Measurements from ENCODE around the gene RABGEF1. TPM values are rescaled to one million over a fixed set of nuclear protein-coding genes. Genes with fewer than 3 reads are reported as not detected.
A peak's percentile ranks its signal among the peaks of the same experiment; 100 is the strongest.
"Not testable (repeated sequence)": the region's sequence is repeated elsewhere in the genome, so short reads cannot be mapped to it uniquely, and the experiment has no call there.

Gene RABGEF1
- polyA plus RNA-seq, 4 donors = 29.0 to 39.2 (median 32.7) TPM

DNA sequence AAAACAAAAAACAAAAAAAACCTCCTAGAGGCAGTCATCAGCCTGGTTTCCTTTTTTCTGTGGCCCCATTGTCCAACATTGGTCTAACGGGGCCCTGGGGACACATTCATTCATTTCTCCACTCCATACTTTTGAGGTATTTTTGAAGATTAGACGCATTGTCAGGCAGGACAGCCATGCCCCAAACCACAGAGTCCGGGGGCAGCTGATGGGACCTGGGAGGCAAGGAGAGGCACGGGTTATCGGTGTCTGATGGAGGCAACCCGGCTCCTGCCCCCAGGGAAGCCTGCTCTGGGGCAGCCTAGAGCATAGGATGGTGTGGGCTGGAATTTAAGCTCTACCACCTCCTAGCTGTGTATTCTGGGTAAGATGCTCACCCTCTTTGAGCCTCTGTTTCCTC, 6.5 kb upstream of the RABGEF1 start:
- DNase-seq (ENCODE audit: low read depth in 4 of 4, low spot score in 2 of 4) = no peak

DNA sequence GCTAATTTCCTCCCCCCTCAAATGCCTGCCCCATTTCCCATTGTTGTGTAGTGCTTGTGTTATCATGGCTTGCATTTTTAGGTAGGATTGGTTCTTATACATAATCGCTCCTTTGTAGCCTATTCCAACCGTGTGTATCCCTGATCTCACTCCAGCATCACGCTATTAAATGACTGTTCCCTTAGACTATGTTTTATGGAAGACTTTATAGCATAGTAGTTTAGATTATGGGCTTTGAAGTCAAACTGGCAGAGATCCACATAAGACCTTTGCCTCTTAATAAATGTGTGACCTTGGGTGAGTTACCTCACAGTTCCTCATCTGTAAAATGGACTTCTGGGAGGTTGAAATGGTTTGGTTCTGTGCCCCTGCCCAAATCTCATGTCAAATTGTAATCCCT, 5.4 kb upstream of the RABGEF1 start:
- DNase-seq (ENCODE audit: low read depth in 4 of 4, low spot score in 2 of 4) = no peak

DNA sequence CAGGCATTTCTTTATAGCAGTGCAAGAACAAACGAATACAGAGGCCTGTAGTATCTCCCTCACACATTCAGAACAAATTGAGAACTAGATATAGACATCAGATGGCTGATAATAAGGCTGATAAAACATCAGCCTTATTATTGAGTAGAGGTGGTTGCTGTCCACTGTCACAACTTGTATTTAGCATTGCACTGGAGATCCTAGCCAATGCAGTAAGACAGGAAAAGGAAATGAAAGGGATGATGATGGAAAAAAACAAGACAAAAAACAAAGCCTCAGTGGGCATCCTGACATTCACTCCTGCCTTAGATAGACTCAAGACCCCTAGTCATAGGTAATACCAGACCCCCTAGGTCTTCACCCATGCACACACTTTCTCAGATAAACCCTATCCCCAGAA, 4.7 kb upstream of the RABGEF1 start:
- no peak for DNase-seq (ENCODE audit: low read depth in 4 of 4, low spot score in 2 of 4)

DNA sequence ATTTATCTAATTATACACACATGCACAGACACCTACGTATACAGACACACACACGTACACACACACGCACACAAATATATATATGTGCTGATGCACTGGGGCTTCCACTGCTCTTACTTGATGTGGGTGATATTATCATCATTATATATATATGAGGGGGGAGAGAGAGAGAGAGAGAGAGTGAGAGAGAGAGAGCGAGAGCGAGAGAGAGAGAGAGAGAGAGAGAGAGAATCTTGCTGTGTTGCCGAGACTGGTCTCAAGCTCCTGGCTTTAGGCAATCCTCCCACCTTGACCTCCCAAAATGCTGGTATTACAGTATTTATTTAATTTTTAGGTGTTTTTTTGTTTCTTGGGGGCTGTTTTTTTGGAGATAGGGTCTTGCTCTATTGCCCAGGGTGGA, 3.6 kb upstream of the RABGEF1 start:
- DNase-seq (ENCODE audit: low read depth in 4 of 4, low spot score in 2 of 4) = no peak

DNA sequence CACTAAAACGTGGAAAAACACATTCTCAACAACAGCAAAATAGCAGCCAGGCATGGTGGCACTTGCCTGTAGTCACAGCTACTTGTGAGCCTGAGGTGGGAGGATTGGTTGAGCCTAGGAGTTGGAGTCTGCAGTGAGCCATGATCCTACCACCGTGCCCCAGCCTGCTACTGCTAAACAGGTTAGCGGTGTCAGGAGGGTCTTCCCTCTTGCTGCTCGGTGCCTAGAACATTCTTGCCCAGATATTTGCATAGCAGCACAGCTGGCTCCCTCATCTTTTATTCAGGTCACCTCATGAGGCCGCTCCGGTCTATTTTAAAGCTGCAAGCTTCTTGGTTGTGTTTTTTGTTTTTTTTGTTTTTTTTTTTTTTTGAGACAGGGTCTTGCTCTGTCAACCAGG, 2.9 kb upstream of the RABGEF1 start:
- DNase-seq (ENCODE audit: low read depth in 4 of 4, low spot score in 2 of 4) = no peak

DNA sequence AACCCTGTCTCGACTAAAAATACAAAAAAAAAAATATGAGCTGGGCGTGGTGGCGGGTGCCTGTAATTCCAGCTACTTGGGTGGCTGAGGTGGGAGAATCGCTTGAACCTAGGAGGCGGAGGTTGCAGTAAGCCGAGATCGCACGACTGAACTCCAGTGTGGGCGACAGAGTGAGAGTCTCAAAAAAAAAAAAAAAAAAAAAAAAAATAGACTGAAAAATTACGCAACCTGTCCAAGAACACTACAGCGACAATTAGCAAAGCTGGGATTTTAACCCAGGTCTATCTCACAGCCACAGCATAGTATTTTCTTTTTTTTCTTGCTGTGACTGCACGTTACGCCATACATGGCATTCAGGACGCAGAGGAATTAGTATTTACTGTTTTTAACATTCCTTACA, 1.1 kb upstream of the RABGEF1 start:
- no peak for DNase-seq (ENCODE audit: low read depth in 4 of 4, low spot score in 2 of 4)

DNA sequence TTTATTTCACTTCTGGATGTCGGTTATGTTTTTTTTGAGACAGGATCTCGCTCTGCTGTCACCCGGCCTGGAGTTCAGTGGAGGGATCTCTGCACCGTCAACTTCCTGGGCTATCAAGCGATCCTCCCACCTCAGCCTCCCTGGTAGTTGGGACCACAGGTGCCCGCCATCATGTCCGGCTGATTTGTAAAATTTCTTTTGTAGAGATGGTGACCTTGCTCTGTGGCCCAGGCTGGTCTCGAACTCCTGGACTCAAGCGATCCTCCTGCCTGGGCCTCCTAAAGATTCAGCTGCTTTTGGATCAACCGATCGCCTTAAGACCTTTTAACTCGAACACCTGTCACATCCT, 606 bp upstream of the RABGEF1 start:
- DNase-seq (ENCODE audit: low read depth in 4 of 4, low spot score in 2 of 4) = no peak

DNA sequence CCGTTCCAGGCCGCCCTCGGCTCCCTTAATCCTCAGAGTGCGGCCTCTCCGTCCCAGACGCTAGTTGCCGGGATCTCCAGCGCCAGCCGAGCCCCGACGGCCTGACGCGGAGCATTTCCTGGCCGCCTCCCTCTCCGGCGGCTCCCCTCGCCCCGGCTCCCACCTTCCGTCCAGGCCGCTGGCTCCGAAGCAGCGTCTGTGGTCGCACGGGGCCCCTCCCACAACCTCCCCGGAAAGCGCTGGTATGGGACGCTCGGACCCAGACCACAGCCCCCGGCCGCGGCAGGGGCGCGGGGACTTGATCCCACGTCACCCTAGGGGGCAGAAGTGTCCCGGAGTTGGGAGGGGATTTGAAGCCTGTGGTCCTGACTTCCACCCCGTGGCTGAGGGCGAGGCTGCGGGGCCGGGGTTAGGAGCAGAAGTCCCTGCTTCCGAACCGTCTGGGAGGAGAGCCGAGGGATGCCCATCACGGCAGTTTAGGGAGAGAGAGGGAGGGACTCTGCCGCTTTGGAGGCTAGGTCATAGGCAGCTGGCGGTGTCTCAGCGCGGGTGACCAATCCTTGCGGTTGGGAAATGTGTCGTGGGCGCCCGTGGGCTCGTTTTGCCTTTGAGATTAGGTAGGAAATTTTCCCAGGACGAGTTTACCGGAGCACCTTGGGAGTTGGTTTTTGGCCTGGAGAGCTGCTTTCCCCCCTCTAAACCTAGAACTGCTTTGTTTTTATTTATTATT, 612 bp downstream of the RABGEF1 start:
- peak; percentile 11 to 44 (median 28) for DNase-seq (ENCODE audit: low read depth in 4 of 4, low spot score in 2 of 4)

DNA sequence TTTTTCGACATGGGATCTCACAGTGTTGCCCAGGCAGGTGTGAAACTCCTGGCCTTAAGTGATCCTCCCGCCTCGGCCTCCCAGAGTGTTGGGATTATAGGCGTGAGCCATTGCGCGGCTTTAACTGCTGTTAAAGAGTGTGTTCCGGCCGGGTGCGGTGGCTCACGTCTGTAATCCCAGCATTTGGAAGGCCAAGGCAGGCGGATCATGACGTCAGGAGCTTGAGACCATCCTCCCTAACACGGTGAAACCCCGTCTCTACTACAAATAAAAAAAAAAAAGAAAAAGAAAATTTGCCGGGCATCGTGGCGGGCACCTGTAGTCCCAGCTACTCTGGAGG, 1.1 kb downstream of the RABGEF1 start:
- no peak for DNase-seq (ENCODE audit: low read depth in 4 of 4, low spot score in 2 of 4)

DNA sequence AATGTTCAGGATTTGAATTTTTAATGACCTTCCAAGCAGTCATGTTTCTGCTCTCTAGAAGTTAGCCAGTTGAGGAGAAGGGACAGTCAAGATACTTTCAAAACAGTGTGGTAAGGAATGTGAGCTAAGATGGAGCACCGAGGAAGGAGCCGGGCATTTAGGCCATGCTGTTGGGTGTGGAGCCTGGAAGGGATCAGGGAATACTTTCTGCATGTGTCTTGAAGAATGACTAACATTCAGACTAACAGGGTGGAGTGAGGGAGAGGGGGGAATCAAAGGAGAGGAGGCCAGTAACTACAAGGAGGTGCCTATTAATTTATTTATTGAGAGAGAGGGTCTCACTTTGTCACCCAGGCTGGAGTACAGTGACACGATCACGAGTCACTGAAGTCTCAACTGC, 1.8 kb downstream of the RABGEF1 start:
- DNase-seq (ENCODE audit: low read depth in 4 of 4, low spot score in 2 of 4) = not testable (repeated sequence)

DNA sequence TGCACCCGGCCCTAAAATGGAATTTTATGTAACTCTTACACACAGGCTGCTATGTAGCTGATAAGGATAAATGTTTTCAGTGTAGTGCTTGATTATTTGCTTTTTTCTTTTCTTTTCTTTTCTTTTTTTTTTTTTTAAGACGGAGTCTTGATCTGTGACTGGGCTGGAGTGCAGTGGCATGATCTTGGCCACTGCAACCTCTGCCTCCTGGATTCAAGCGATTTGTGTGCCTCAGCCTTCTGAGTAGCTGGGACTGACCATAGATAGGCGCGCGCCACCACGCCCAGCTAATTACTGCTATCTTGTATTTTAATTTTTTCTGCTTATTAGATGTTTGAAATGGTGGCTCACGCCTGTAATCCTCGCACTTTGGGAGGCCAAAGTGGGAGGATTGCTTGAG, 3.4 kb downstream of the RABGEF1 start:
- DNase-seq (ENCODE audit: low read depth in 4 of 4, low spot score in 2 of 4) = no peak

DNA sequence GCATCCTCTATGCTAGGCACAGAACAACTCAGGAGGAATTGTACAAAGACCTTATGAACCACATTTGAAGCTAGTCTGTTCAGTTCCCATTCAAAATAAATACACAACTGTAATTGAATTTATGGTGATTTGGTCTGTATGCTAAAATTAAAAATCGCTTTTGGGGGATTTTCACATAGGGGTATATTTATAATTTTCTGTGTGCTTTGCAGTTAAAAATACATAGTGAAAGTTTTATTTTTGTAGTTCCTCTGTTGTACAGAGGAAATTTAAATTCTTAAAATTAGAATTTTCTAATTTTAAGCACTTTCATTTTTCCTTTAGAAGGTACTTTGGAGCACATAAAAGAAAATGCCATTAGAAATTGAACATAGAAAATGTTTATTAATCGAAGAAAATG, 6.9 kb downstream of the RABGEF1 start:
- DNase-seq (ENCODE audit: low read depth in 4 of 4, low spot score in 2 of 4) = no peak

DNA sequence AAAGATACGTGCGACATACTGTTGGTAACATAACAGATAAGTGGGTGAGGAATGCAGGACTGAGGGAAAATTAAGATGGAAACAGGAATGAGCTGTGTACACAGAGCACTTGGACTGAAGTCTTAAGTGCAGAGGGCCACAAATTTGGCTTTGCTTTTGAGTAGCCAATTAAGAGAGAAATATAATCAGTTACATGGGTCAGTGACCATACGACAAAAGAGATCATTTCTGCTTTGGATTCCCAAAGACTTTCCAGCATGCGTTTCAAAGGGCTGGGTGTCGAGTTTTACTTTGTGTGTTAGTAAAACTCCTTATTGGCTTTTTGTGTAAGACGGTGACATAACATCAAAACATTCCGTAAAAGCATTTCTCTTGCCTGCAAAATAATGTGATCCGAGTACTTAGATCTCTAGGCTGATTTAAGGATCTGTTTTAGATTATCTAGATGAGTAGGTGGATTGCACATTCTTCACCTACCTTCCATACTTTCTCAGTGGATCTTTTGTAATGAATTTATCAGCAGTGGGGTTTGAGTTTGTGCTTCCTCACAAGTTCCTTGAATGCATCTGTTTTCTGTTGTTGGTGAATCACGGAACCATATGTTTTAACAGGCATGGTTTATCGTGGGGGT, 7.5 kb downstream of the RABGEF1 start:
- no peak for DNase-seq (ENCODE audit: low read depth in 4 of 4, low spot score in 2 of 4)

DNA sequence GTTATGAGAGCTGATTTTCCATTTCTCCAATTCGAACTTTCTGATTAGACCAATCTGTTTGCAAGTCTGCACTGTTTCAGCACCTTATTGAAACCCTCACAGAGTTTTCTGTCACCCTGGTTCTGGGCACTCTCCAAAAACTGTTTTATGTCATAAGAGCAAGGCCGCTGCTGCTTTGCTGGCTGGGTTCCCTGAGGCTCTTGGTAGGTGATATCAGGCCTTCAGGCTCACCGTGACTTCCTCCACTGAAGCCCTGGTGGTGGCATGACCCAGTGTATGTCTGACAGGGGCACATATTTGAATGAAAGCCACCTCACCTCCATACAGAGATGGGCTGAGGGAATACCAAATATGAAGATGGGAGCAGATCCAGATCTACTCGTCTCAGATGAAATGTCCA, 8.3 kb downstream of the RABGEF1 start:
- DNase-seq (ENCODE audit: low read depth in 4 of 4, low spot score in 2 of 4) = no peak

DNA sequence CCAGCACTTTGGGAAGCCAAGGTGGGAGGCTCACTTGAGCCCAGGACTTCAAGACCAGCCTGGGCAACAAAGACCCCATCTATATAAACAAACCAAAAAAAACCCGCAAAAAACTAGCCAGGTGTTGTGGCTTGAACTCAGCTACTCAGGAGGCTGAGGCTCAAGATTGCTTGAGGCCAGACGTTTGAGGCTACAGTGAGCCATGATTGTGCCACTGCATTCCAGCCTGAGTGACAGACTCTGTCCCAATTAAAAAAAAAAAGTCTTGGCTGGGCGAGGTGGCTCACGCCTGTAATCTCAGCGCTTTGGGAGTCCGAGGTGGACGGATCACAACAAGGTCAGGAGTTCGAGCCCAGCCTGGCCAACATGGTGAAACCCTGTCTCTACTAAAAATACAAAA, 11.4 kb downstream of the RABGEF1 start:
- DNase-seq (ENCODE audit: low read depth in 4 of 4, low spot score in 2 of 4) = no peak

DNA sequence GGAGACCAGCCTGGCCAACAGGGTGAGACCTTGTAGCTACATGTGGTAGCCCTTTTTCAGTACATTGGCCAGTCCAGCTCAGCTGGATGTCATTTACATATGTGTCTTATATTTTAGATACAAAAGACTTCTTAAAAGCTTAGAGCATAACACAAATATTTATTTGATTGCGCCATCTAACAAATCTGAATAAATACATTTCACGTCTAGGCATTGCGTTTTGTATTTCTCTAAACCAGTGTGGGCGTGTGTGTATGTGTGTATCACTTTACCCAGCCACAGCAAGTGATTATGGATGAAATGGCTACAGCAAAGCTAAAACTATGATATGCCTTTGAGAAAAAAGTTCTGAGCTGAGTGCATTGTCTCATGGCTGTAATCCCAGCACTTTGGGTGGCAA, 14.0 kb downstream of the RABGEF1 start:
- no peak for DNase-seq (ENCODE audit: low read depth in 4 of 4, low spot score in 2 of 4)

DNA sequence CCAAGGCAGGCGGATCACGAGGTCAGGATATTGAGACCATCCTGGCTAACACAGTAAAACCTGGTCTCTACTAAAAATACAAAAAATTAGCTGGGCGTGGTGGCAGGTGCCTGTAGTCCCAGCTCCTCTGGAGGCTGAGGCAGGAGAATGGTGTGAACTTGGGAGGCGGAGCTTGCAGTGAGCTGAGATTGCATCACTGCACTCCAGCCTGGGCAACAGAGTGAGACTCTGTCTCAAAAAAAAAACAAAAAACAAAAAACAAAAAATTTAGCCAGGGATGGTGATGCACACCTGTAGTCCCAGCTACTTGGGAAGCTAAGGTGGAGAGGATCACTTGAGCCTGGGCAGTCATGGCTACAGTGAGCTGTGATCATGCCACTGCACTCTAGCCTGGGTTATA, 14.5 kb downstream of the RABGEF1 start:
- not testable (repeated sequence) for DNase-seq (ENCODE audit: low read depth in 4 of 4, low spot score in 2 of 4)

DNA sequence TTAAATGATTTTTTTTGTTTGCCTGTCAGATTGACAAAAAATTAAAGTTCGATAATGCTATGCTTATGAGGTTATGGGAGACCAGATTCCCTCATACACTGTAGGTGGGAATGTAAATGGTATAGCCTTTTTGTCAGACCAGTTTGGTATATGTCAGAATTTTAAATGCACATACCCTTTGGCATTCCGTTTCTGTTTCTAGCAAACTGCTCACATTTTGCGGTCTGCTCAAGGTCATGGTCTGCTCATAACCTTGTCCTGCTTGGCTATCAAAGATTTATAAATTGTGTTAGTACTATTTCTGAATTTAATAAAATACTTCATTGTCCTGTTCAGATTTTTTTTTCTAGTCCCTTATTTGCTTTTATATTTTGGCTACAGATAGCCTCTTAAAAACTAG, 15.7 kb downstream of the RABGEF1 start:
- DNase-seq (ENCODE audit: low read depth in 4 of 4, low spot score in 2 of 4) = not testable (repeated sequence)

DNA sequence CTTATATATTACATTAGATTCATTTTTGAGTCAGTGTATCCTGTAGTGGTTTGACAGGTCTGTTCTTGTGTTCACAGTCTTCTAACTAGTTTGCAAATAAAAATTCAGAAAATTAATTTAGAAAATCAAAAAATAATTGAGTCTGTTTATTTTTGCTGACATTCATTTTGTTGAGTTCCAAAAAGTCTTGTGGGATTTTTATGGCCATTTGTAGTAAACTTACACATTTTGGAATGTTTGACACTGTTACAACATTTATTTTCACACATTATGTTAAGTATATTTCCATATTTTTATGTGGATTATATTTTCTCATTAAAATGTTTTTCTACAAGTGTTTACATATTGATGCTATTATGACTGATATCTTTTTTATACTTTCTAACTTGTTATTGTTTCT, 16.4 kb downstream of the RABGEF1 start:
- no peak for DNase-seq (ENCODE audit: low read depth in 4 of 4, low spot score in 2 of 4)

DNA sequence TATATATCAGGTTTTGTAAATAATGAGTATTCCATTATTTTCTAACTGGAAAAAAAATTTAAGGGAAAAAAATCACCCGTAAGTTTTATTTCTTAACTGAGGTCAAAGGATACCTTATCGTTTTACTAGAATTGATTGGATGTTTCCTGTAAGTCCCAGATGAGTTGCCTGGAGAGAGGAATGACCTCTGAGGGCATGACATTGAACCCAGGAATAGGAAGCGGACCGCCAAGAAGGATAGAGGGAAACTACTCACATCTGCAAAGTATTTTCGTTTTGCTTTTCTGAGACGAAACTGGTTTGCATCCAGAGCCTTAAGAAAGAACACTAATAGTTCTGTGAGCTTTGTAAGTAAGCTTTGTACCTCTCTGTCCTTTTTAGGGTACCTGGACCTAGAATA, 17.4 kb downstream of the RABGEF1 start:
- no peak for DNase-seq (ENCODE audit: low read depth in 4 of 4, low spot score in 2 of 4)

DNA sequence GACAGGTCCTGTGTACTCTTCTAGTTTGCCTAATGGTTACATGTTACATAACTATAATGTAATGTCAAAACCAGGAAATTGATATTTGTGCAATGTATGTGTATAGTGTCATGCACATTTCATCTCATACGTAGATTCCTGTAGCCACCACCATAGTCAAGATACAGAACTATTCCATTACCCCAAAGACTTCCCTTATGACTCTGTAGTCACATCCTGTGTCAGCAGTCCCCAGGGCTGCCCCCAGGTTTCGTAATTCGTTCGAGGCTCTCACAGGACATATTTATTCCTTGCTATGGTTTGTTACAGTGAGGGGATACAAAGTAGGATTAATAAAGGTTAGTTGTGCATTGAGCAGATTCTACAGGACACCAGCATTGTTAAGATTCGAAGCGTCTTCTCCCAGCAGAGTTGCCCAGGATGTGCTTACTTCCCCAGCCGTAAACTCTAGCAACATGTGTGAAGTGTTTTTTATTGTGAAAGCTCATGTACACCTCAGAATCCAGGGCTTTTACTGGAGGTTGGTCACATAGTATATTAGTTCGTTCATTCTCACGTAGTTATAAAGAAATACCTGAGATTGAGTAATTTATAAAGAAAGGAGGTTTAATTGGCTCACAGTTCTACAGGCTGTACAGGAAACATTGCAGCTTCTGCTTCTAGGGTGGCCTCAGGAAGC, 18.6 kb downstream of the RABGEF1 start:
- no peak for DNase-seq (ENCODE audit: low read depth in 4 of 4, low spot score in 2 of 4)

DNA sequence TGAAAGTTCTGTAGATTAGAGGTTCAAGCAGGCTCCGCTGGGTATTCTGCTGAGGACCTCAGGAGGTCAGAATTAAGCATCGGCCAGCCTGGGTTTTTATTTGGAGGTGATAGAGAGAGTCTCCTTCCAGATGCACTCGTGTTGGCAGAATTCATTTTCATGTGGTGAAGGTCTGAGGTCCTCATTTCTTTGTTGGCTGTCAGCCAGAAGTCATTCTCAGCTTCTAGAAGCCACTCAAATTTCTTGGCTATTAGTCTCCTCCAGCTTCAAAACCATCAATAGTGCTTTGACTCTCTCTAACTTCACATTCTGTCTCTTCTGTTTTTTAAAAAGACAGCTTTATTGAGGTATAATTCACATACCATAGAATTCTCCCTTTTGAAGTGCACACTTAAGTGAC, 22.6 kb downstream of the RABGEF1 start:
- DNase-seq (ENCODE audit: low read depth in 4 of 4, low spot score in 2 of 4) = not testable (repeated sequence)

All from left renal cortex interstitium (tissue), 4 donors.